Vagina (tissue), 2 donors: ENCODE results near the gene NDUFAF7. TPM values are rescaled to one million over a fixed set of nuclear protein-coding genes. Genes with fewer than 3 reads are reported as not detected.

Experiments
- DNase-seq, 2 donors: peaks; one replicate each; pipeline ENCODE4 v3.0.0-alpha.2; 2017; ENCODE audit errors: extremely low spot score in 2 of 2
- H3K27ac ChIP-seq: fragments of 200-600 bp; sonication (generic); one replicate; pipeline ENCODE4 v1.5.1; 2019
- H3K27me3 ChIP-seq: fragments of 200-600 bp; sonication (generic); one replicate; pipeline ENCODE4 v1.5.1; 2019
- H3K36me3 ChIP-seq, 2 donors: fragments of 200-600 bp; sonication (generic); one replicate each; pipeline ENCODE4 v1.5.1; 2017 to 2019
- H3K4me1 ChIP-seq: fragments of 200-600 bp; sonication (generic); one replicate; pipeline ENCODE4 v1.5.1; 2019
- H3K4me3 ChIP-seq, 2 donors: fragments of 200-600 bp; sonication (generic); 1 replicate in 1 of 2; 2 replicates in 1 of 2; pipeline ENCODE4 v1.5.1; 2016 to 2019
- H3K9me3 ChIP-seq: fragments of 200-600 bp; sonication (generic); one replicate; pipeline ENCODE4 v1.5.1; 2019
- CTCF ChIP-seq, 3 experiments: fragments of 450-650 bp in 2 of 3; fragments of 200-600 bp in 1 of 3; sonication (generic) in 1 of 3; IDR thresholded peaks; one replicate each; pipeline ENCODE4 v1.5.1; 2017 to 2019; ENCODE audit warnings: antibody characterized with exemption in 3 of 3, mild to moderate bottlenecking in 2 of 3, moderate library complexity in 2 of 3
- POLR2A ChIP-seq, 2 donors: fragments of 450-650 bp; IDR thresholded peaks; one replicate each; pipeline ENCODE4 v1.6.1; 2017; ENCODE audit warnings: antibody characterized with exemption in 2 of 2, mild to moderate bottlenecking in 2 of 2, moderate library complexity in 2 of 2
- POLR2AphosphoS5 ChIP-seq, 2 donors: sonication (generic); formaldehyde crosslinking; IDR thresholded peaks; one replicate each; pipeline ENCODE4 v1.9.0; 2017; ENCODE audit warnings: antibody characterized with exemption in 2 of 2, mild to moderate bottlenecking in 2 of 2, low read depth in 1 of 2; ENCODE audit not compliant: insufficient read depth in 1 of 2
- intact Hi-C: fragments of 100-400 bp; cut with DNase I; formaldehyde crosslinking; loops from one replicate; pipeline ENCODE4 v1.15.1; 2023
- total RNA-seq: library from RNA; depleted of rRNA; stranded (reverse); fragments of >200 nt; gene quantifications from one replicate; pipeline ENCODE4 v1.2.3, GENCODE V29; 2016

NDUFAF7 gene
- total RNA-seq, 1 donor from 2014 or later, result 18.4 TPM

GRCh38 chr2:37230581-37230980 lies 877 bp upstream of the NDUFAF7 start:
- peak overlapping the region; percentile 78 to 85 for H3K4me3 ChIP-seq
- H3K4me1 ChIP-seq, result peaks cover 41% of the 10 kb centered on the region
- TF ChIP-seq CTCF (IDR thresholded peaks at IDR 0.05), result no peak
- TF ChIP-seq POLR2AphosphoS5 (IDR thresholded peaks at IDR 0.05; ENCODE audit: insufficient read depth in 1 of 2, low read depth in 1 of 2), result no peak
- TF ChIP-seq POLR2A (IDR thresholded peaks at IDR 0.05), result no peak
- peak overlapping the region; percentile 84 for H3K27ac ChIP-seq
- H3K27me3 ChIP-seq, result no peaks in the 10 kb centered on the region
- H3K36me3 ChIP-seq, result peaks cover 0 to 10% of the 10 kb centered on the region in 2 donors
- DNase-seq, result no peak
- no peaks in the 10 kb centered on the region for H3K9me3 ChIP-seq
- intact Hi-C loops, result no loop called here

GRCh38 chr2:37232131-37232933 lies 874 bp downstream of the NDUFAF7 start:
- H3K27ac ChIP-seq, result peak overlapping the region; percentile 84
- no peak for TF ChIP-seq POLR2A (IDR thresholded peaks at IDR 0.05)
- TF ChIP-seq POLR2AphosphoS5 (IDR thresholded peaks at IDR 0.05; ENCODE audit: insufficient read depth in 1 of 2, low read depth in 1 of 2), result no peak
- no peak for TF ChIP-seq CTCF (IDR thresholded peaks at IDR 0.05)
- peaks cover 0 to 12% of the 10 kb centered on the region in 2 donors for H3K36me3 ChIP-seq
- intact Hi-C loops, result no loop called here
- peak overlapping the region; percentile 78 to 85 for H3K4me3 ChIP-seq
- no peaks in the 10 kb centered on the region for H3K9me3 ChIP-seq
- no peaks in the 10 kb centered on the region for H3K27me3 ChIP-seq
- H3K4me1 ChIP-seq, result peaks cover 35% of the 10 kb centered on the region
- no peak for DNase-seq

- DNase-seq, result no peak
- H3K27me3 ChIP-seq, result no peaks in the 10 kb centered on the region
- no peak overlapping the region for H3K27ac ChIP-seq
- no peak overlapping the region for H3K4me3 ChIP-seq
- no peak for TF ChIP-seq CTCF (IDR thresholded peaks at IDR 0.05)
- TF ChIP-seq POLR2AphosphoS5 (IDR thresholded peaks at IDR 0.05; ENCODE audit: insufficient read depth in 1 of 2, low read depth in 1 of 2), result no peak
- TF ChIP-seq POLR2A (IDR thresholded peaks at IDR 0.05), result no peak
- H3K4me1 ChIP-seq, result no peaks in the 10 kb centered on the region
- intact Hi-C loops, result no loop called here
- no peaks in the 10 kb centered on the region for H3K9me3 ChIP-seq
- H3K36me3 ChIP-seq, result peaks cover 0 to 38% of the 10 kb centered on the region in 2 donors
These were observed 12.0 kb downstream of the NDUFAF7 start for GRCh38 chr2:37243435-37243834.

DNA sequence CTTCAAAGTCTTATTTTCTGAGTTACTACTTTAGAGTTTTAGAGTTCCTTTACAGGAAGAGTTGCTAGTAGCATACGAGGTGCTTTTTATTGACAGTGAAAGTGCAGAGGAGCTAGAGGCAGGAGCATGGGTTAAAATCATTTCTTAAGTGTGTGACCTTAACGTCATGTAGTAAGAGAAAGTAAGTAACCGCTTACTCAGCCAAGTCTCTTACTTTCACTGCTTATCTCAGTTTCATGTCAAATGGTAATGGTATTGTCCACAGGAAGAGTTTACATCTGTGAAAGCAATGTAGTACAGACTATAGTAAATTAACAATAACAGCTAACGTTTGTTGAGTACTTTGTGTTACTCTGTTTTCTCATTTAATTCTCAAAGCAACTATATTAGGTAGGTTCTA lies 12.6 kb downstream of the NDUFAF7 start:
- Histone ChIP-seq H3K4me1 (no peaks in the 10 kb centered on the region), H3K27me3 (no peaks in the 10 kb centered on the region), H3K36me3 (peaks cover 0 to 43% of the 10 kb centered on the region in 2 donors), H3K27ac (no peak overlapping the region), H3K9me3 (no peaks in the 10 kb centered on the region), H3K4me3 (no peak overlapping the region)
- intact Hi-C loops, result no loop called here
- no peak for DNase-seq
- TF ChIP-seq POLR2A (IDR thresholded peaks at IDR 0.05), result no peak

DNA sequence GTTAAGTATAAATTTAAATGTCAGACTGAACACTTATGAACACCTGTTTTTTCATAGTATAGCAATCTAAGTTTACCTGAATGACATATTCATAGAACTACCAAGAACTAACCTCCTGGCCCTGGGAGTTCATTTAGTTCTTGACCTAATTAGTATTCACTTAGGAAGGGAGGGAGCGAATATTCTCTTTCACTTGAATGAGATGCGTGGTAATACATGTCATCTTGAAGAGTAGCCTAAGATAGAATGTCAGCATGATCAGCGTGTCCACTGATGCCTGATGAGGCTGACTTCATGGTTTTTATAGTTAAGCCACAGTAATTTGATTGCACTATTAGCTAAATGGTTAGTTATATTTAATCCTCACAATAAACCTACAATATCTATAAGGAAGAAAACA lies 13.3 kb downstream of the NDUFAF7 start:
- Histone ChIP-seq H3K36me3 (peaks cover 0 to 48% of the 10 kb centered on the region in 2 donors), H3K27me3 (no peaks in the 10 kb centered on the region), H3K27ac (no peak overlapping the region), H3K4me3 (no peak overlapping the region), H3K4me1 (no peaks in the 10 kb centered on the region), H3K9me3 (no peaks in the 10 kb centered on the region)
- TF ChIP-seq POLR2A (IDR thresholded peaks at IDR 0.05) (no peak), CTCF (IDR thresholded peaks at IDR 0.05) (no peak), POLR2AphosphoS5 (IDR thresholded peaks at IDR 0.05; ENCODE audit: insufficient read depth in 1 of 2, low read depth in 1 of 2) (no peak)
- no peak for DNase-seq
- intact Hi-C loops, result no loop called here
